ENCODE measurements around the gene CTTNBP2NL.

DNA sequence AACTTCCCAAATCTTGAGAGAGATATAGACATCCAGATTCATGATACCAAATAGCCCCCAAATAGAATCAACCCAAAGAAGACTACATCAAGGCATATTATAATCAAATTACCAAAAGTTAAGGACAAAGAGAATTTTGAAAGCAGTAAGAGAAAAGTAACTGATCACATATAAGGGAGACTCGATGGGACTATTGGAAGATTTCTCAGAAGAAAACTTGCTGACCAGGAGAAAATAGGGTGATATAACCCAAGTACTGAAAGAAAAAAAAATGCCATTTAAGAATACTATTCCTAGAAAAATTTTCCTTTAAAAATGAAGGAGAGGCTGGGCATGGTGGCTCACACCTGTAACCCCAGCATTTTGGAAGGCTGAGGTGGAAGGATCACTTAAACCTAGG lies 82.3 kb downstream of the CTTNBP2NL start:
- TF ChIP-seq ZNF384 (IDR thresholded peaks at IDR 0.05) (no peak), FOXA1 (IDR thresholded peaks at IDR 0.05) (no peak), BHLHE40 (IDR thresholded peaks at IDR 0.05; ENCODE audit: borderline replicate concordance) (no peak), NFRKB (IDR thresholded peaks at IDR 0.05) (no peak), FOXM1 (IDR thresholded peaks at IDR 0.05; ENCODE audit: borderline replicate concordance) (no peak), HDGF (IDR thresholded peaks at IDR 0.05; ENCODE audit: borderline replicate concordance) (no peak), ELF4 (IDR thresholded peaks at IDR 0.05) (no peak), TARDBP (IDR thresholded peaks at IDR 0.05) (no peak), L3MBTL2 (conservative IDR thresholded peaks at IDR 0.05) (no peak), ARNT (IDR thresholded peaks at IDR 0.05) (no peak), SP1 (IDR thresholded peaks at IDR 0.05) (no peak), SUZ12 (IDR thresholded peaks at IDR 0.05) (no peak)
- TF ChIP-seq, protein P1, sequence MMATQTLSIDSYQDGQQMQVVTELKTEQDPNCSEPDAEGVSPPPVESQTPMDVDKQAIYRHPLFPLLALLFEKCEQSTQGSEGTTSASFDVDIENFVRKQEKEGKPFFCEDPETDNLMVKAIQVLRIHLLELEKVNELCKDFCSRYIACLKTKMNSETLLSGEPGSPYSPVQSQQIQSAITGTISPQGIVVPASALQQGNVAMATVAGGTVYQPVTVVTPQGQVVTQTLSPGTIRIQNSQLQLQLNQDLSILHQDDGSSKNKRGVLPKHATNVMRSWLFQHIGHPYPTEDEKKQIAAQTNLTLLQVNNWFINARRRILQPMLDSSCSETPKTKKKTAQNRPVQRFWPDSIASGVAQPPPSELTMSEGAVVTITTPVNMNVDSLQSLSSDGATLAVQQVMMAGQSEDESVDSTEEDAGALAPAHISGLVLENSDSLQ (IDR thresholded peaks at IDR 0.05): no peak

Measured in HEK293T (cell line).